H9 (cell line): Measurements from ENCODE around the gene KCNJ11. TPM values are rescaled to one million over a fixed set of nuclear protein-coding genes. Genes with fewer than 3 reads are reported as not detected.

Experiments
- DNase-seq: peaks from one replicate; pipeline ENCODE4 v3.0.0-alpha.2; 2017
- H2AFZ ChIP-seq: one replicate; pipeline ENCODE4 v1.6.1; 2013; ENCODE audit warnings: mild to moderate bottlenecking, low read length, control low read depth, moderate library complexity
- H2AK5ac ChIP-seq: 2 replicates; pipeline ENCODE4 v1.6.1; 2013; ENCODE audit warnings: low read length, control low read depth, mixed read lengths; ENCODE audit not compliant: insufficient read length
- H2BK120ac ChIP-seq: one replicate; pipeline ENCODE4 v1.6.1; 2013; ENCODE audit warnings: low read depth, mild to moderate bottlenecking, low read length, control low read depth, inconsistent platforms; ENCODE audit not compliant: poor library complexity, severe bottlenecking
- H2BK12ac ChIP-seq: 2 replicates; pipeline ENCODE4 v1.6.1; 2013; ENCODE audit warnings: low read length, control low read depth, mixed read lengths, low read depth; ENCODE audit not compliant: insufficient read length
- H2BK15ac ChIP-seq: 2 replicates; pipeline ENCODE4 v1.6.1; 2013; ENCODE audit warnings: low read depth, low read length, control low read depth
- H2BK20ac ChIP-seq: one replicate; pipeline ENCODE4 v1.6.1; 2013; ENCODE audit warnings: low read depth, mild to moderate bottlenecking, low read length, control low read depth, inconsistent platforms; ENCODE audit not compliant: poor library complexity, severe bottlenecking
- H2BK5ac ChIP-seq: 2 replicates; pipeline ENCODE4 v1.6.1; 2013; ENCODE audit warnings: low read length, control low read depth, mixed read lengths; ENCODE audit not compliant: insufficient read length
- H3K14ac ChIP-seq: 2 replicates; pipeline ENCODE4 v1.6.1; 2013; ENCODE audit warnings: low read length, control low read depth; ENCODE audit not compliant: insufficient read depth
- H3K18ac ChIP-seq: 2 replicates; pipeline ENCODE4 v1.6.1; 2013; ENCODE audit warnings: low read depth, mild to moderate bottlenecking, mixed read lengths, low read length, control low read depth; ENCODE audit not compliant: insufficient read length
- H3K23ac ChIP-seq: 2 replicates; pipeline ENCODE4 v1.6.1; 2013; ENCODE audit warnings: low read length, control low read depth, mixed read lengths, low read depth; ENCODE audit not compliant: insufficient read length
- H3K23me2 ChIP-seq: 2 replicates; pipeline ENCODE4 v1.6.1; 2013; ENCODE audit warnings: low read depth, mild to moderate bottlenecking, mixed read lengths, low read length, control low read depth; ENCODE audit not compliant: insufficient read length, poor library complexity, severe bottlenecking
- H3K27ac ChIP-seq: 2 replicates; pipeline ENCODE4 v1.5.1; 2013; ENCODE audit warnings: low read length, control low read depth, mixed read lengths, low read depth; ENCODE audit not compliant: insufficient read length
- H3K27me3 ChIP-seq: 2 replicates; pipeline ENCODE4 v1.6.1; 2013; ENCODE audit warnings: low read length, control low read depth, inconsistent platforms; ENCODE audit not compliant: insufficient read depth
- H3K4ac ChIP-seq: 2 replicates; pipeline ENCODE4 v1.6.1; 2013; ENCODE audit warnings: low read depth, mild to moderate bottlenecking, control low read depth, inconsistent platforms, low read length, moderate library complexity
- H3K4me1 ChIP-seq: 2 replicates; pipeline ENCODE4 v1.6.1; 2013; ENCODE audit warnings: low read length, control low read depth, inconsistent platforms; ENCODE audit not compliant: insufficient read depth
- H3K4me2 ChIP-seq: 2 replicates; pipeline ENCODE4 v1.6.1; 2013; ENCODE audit warnings: low read length, control low read depth, mixed read lengths; ENCODE audit not compliant: insufficient read length, insufficient read depth
- H3K56ac ChIP-seq: 2 replicates; pipeline ENCODE4 v1.6.1; 2013; ENCODE audit warnings: low read depth, mild to moderate bottlenecking, mixed read lengths, low read length, control low read depth; ENCODE audit not compliant: insufficient read length
- H3K79me1 ChIP-seq: 2 replicates; pipeline ENCODE4 v1.6.1; 2013; ENCODE audit warnings: low read depth, mild to moderate bottlenecking, moderate library complexity, low read length, control low read depth, inconsistent platforms; ENCODE audit not compliant: insufficient read depth, poor library complexity, severe bottlenecking
- H3K79me2 ChIP-seq: 2 replicates; pipeline ENCODE4 v1.6.1; 2013; ENCODE audit warnings: low read length, control low read depth, inconsistent platforms; ENCODE audit not compliant: insufficient read depth
- H3K9ac ChIP-seq: 2 replicates; pipeline ENCODE4 v1.6.1; 2013; ENCODE audit warnings: low read length, control low read depth, mixed read lengths; ENCODE audit not compliant: insufficient read length; ENCODE audit errors: extremely low read depth
- H3K9me3 ChIP-seq: one replicate; pipeline ENCODE4 v1.6.1; 2013; ENCODE audit warnings: low read depth, low read length, inconsistent platforms; ENCODE audit not compliant: control insufficient read depth
- H3T11ph ChIP-seq: one replicate; pipeline ENCODE4 v1.6.1; 2013; ENCODE audit warnings: mild to moderate bottlenecking, low read length, control low read depth, inconsistent platforms
- H4K20me1 ChIP-seq: one replicate; pipeline ENCODE4 v1.6.1; 2013; ENCODE audit not compliant: control insufficient read depth, insufficient read length, insufficient read depth
- H4K5ac ChIP-seq: 2 replicates; pipeline ENCODE4 v1.6.1; 2013; ENCODE audit warnings: low read depth, mild to moderate bottlenecking, mixed read lengths, low read length, control low read depth; ENCODE audit not compliant: insufficient read length
- H4K8ac ChIP-seq: replicated peaks from 2 replicates; pipeline ENCODE4 v1.6.1; 2013; ENCODE audit warnings: low read length, control low read depth, mixed read lengths, low read depth; ENCODE audit not compliant: insufficient read length
- H4K91ac ChIP-seq: 2 replicates; pipeline ENCODE4 v1.6.1; 2013; ENCODE audit warnings: low read depth, mild to moderate bottlenecking, moderate library complexity, mixed read lengths, low read length, control low read depth; ENCODE audit not compliant: insufficient read length
- H3K27ac Mint-ChIP-seq, 3 experiments: 2 replicates in 2 of 3; 3 replicates in 1 of 3; pipeline ENCODE4 v1.8.0; 2020 to 2021; ENCODE audit warnings: mixed read lengths in 3 of 3, mild to moderate bottlenecking in 1 of 3, moderate library complexity in 1 of 3
- H3K27me3 Mint-ChIP-seq: 2 replicates; pipeline ENCODE4 v1.8.0; 2021; ENCODE audit warnings: low read depth, mild to moderate bottlenecking, moderate library complexity, mixed read lengths
- H3K36me3 Mint-ChIP-seq, 3 experiments: 2 replicates in 2 of 3; 3 replicates in 1 of 3; pipeline ENCODE4 v1.8.0; 2020 to 2021; ENCODE audit warnings: low read depth in 3 of 3, mixed read lengths in 3 of 3; ENCODE audit not compliant: insufficient read depth in 1 of 3
- H3K4me1 Mint-ChIP-seq, 2 experiments: 2 replicates each; pipeline ENCODE4 v1.8.0; 2020; ENCODE audit warnings: mixed read lengths in 2 of 2
- H3K4me3 Mint-ChIP-seq, 2 experiments: 2 replicates in 1 of 2; 3 replicates in 1 of 2; pipeline ENCODE4 v1.8.0; 2020 to 2021; ENCODE audit warnings: mild to moderate bottlenecking in 2 of 2, mixed read lengths in 2 of 2, moderate library complexity in 1 of 2
- H3K9me3 Mint-ChIP-seq, 2 experiments: 2 replicates in 1 of 2; 3 replicates in 1 of 2; pipeline ENCODE4 v1.8.0; 2020; ENCODE audit warnings: mild to moderate bottlenecking in 2 of 2, mixed read lengths in 2 of 2, moderate library complexity in 1 of 2
- WGBS: extraction: QIAGEN DNeasy Blood & Tissue Kit; methylation state at CpG from one replicate; pipeline ENCODE4 v1.1.7; 2013; ENCODE audit warnings: missing lambda C conversion rate, low lambda C conversion rate, mixed read lengths; ENCODE audit not compliant: insufficient read length; ENCODE audit errors: extremely low coverage; 5-methylcytosine and 5-hydroxymethylcytosine counted together
- total RNA-seq: library from RNA; stranded (reverse); gene quantifications from 2 replicates; pipeline ENCODE4 v1.2.1, GENCODE V29; 2021
- TF ChIP-seq, protein P1 (sequence below): fragments of 200-600 bp; sonication (generic); conservative IDR thresholded peaks from 3 replicates; pipeline ENCODE4 v1.8.0; 2021; ENCODE audit warnings: antibody characterized with exemption, mild to moderate bottlenecking

KCNJ11 gene
- total RNA-seq, 1 experiment from 2014 or later: 2.3 TPM

DNA sequence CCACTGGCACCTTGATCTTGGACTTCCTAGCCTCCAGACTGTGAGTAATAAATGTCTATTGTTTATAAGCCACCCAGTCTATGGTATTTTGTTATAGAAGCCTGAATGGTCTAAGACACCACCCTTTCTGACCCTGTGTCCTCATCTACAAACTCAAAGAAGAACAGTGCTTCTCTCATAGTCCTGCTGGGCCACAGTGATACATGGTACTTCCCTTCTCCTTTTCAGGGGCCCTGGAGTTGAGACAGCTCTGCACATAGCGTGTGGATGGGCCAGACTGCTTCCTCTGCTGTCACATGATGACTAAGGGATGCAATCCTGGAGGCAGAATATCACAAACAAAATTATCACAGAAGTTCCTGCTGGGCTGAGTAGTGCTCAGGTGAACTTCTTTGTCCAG, 5.0 kb downstream of the KCNJ11 start:
- Mint-ChIP-seq H3K4me3 (no peak overlapping the region), H3K36me3 (peaks cover 11 to 17% (median 15%) of the 10 kb centered on the region in 3 experiments; a peak in 6 of 7 replicates), H3K27me3 (peaks cover 9% of the 10 kb centered on the region), H3K9me3 (peaks cover 9 to 12% of the 10 kb centered on the region in 2 experiments; a peak in 4 of 5 replicates), H3K4me1 (peaks cover 3 to 8% of the 10 kb centered on the region in 2 experiments; a peak in 3 of 4 replicates), H3K27ac (no peak overlapping the region; a peak in 1 of 7 replicates)
- H3K9ac ChIP-seq: no peak overlapping the region
- peaks cover 11% of the 10 kb centered on the region for H3K9me3 ChIP-seq
- H2BK5ac ChIP-seq: no peak overlapping the region
- H4K91ac ChIP-seq: no peak overlapping the region
- no peak overlapping the region for H4K5ac ChIP-seq
- no peak overlapping the region for H2BK120ac ChIP-seq
- no peak overlapping the region for H2AFZ ChIP-seq
- H3K79me2 ChIP-seq: no peaks in the 10 kb centered on the region
- no peaks in the 10 kb centered on the region for H3K79me1 ChIP-seq
- no peak overlapping the region for H2BK15ac ChIP-seq
- H4K20me1 ChIP-seq: peaks cover 3% of the 10 kb centered on the region
- H3K4ac ChIP-seq: no peak overlapping the region
- WGBS: no CpG with 5 or more reads among the region's 1 CpG
- H3K4me1 ChIP-seq: no peaks in the 10 kb centered on the region
- TF ChIP-seq, protein P1, sequence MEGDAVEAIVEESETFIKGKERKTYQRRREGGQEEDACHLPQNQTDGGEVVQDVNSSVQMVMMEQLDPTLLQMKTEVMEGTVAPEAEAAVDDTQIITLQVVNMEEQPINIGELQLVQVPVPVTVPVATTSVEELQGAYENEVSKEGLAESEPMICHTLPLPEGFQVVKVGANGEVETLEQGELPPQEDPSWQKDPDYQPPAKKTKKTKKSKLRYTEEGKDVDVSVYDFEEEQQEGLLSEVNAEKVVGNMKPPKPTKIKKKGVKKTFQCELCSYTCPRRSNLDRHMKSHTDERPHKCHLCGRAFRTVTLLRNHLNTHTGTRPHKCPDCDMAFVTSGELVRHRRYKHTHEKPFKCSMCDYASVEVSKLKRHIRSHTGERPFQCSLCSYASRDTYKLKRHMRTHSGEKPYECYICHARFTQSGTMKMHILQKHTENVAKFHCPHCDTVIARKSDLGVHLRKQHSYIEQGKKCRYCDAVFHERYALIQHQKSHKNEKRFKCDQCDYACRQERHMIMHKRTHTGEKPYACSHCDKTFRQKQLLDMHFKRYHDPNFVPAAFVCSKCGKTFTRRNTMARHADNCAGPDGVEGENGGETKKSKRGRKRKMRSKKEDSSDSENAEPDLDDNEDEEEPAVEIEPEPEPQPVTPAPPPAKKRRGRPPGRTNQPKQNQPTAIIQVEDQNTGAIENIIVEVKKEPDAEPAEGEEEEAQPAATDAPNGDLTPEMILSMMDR: no peak
- H3K18ac ChIP-seq: no peak overlapping the region
- H2BK12ac ChIP-seq: no peak overlapping the region
- no peak overlapping the region for H3K23ac ChIP-seq
- no peak overlapping the region for H3K56ac ChIP-seq
- H2AK5ac ChIP-seq: no peak overlapping the region
- no peak overlapping the region for H3T11ph ChIP-seq
- no peak overlapping the region for H3K27ac ChIP-seq
- DNase-seq: no peak
- no peak overlapping the region for H4K8ac ChIP-seq
- H3K27me3 ChIP-seq: no peaks in the 10 kb centered on the region
- no peak overlapping the region for H3K4me2 ChIP-seq
- H2BK20ac ChIP-seq: no peak overlapping the region
- H3K23me2 ChIP-seq: no peaks in the 10 kb centered on the region
- no peak overlapping the region for H3K14ac ChIP-seq
